Endothelial cell of umbilical vein (primary cell): ENCODE data around the gene ZNF768. TPM values are rescaled to one million over a fixed set of nuclear protein-coding genes. Genes with fewer than 3 reads are reported as not detected.

Source experiments
- BruUV-seq: library from RNA; stranded (reverse); fragments of 400-500 nt; replicated peaks from 2 replicates; lab custom pipeline; 2021; lab: Mats Ljungman, UMichigan
- CTCF ChIA-PET: fragments of 300-600, 350-600 bp; sonication (Branson Sonifier 250); formaldehyde crosslinking; loops from one replicate; lab custom pipeline; 2021; ENCODE audit warnings: antibody characterized with exemption, inconsistent platforms; lab: Charles Lee
- POLR2A ChIA-PET: fragments of 300-600, 350-600 bp; sonication (Branson Sonifier 250); formaldehyde crosslinking; loops from one replicate; lab custom pipeline; 2021; ENCODE audit warnings: antibody characterized with exemption, inconsistent platforms; lab: Charles Lee
- DNase-seq: peaks from one replicate; pipeline ENCODE4 v3.0.0-alpha.2; 2011; ENCODE audit warnings: low read depth, low spot score
- FAIRE-seq: peaks from 2 replicates; lab custom pipeline; 2011; peaks lifted over from hg19 to GRCh38; lab: Jason Lieb, UNC
- H2AFZ ChIP-seq: 2 replicates; pipeline ENCODE4 v1.6.0; 2012; ENCODE audit warnings: low read depth, low read length, control low read depth, inconsistent platforms
- H3K27ac ChIP-seq: 2 replicates; pipeline ENCODE4 v1.5.1; 2011; ENCODE audit warnings: low read depth, mild to moderate bottlenecking, control low read depth, low read length, moderate library complexity; ENCODE audit not compliant: insufficient read depth
- H3K27me3 ChIP-seq, 2 experiments: 2 replicates each; pipeline versions ENCODE4 v1.6.0 to v1.6.1; 2011; ENCODE audit warnings: low read length in 2 of 2, mixed read lengths in 1 of 2; ENCODE audit not compliant: control insufficient read depth in 2 of 2, insufficient read depth in 2 of 2
- H3K36me3 ChIP-seq, 2 experiments: 2 replicates in 1 of 2; 3 replicates in 1 of 2; pipeline ENCODE4 v1.5.1; 2011; ENCODE audit warnings: low read length in 2 of 2, mild to moderate bottlenecking in 1 of 2, moderate library complexity in 1 of 2; ENCODE audit not compliant: control insufficient read depth in 2 of 2, insufficient read depth in 2 of 2; ENCODE audit errors: extremely low read depth in 1 of 2
- H3K4me1 ChIP-seq: 3 replicates; pipeline ENCODE4 v1.5.1; 2011; ENCODE audit warnings: mild to moderate bottlenecking, low read length; ENCODE audit not compliant: control insufficient read depth, insufficient read depth; ENCODE audit errors: extremely low read depth
- H3K4me2 ChIP-seq: 2 replicates; pipeline ENCODE4 v1.6.1; 2011; ENCODE audit warnings: low read length, control low read depth, mixed read lengths; ENCODE audit not compliant: insufficient read depth
- H3K4me3 ChIP-seq, 3 experiments: fragments of 200-600 bp in 1 of 3; sonication (generic), shearing (Covaris generic) in 1 of 3; replicated peaks in 1 of 3; 2 replicates each; pipeline ENCODE4 v1.5.1; 2011 to 2016; ENCODE audit warnings: control low read depth in 3 of 3, low read length in 3 of 3, mild to moderate bottlenecking in 2 of 3, inconsistent platforms in 1 of 3, low read depth in 1 of 3, moderate library complexity in 1 of 3; ENCODE audit not compliant: insufficient read depth in 1 of 3
- H3K79me2 ChIP-seq: 2 replicates; pipeline ENCODE4 v1.6.0; 2012; ENCODE audit warnings: low read length, inconsistent platforms; ENCODE audit not compliant: control insufficient read depth, insufficient read depth
- H3K9ac ChIP-seq: replicated peaks from 2 replicates; pipeline ENCODE3; 2011; ENCODE audit warnings: low read length, control low read depth; ENCODE audit not compliant: insufficient read depth; ENCODE audit errors: extremely low read depth
- H3K9me1 ChIP-seq: replicated peaks from 3 replicates; pipeline ENCODE4 v1.6.0; 2011; ENCODE audit warnings: mild to moderate bottlenecking, low read length; ENCODE audit not compliant: control insufficient read depth, insufficient read depth; ENCODE audit errors: extremely low read depth
- H3K9me3 ChIP-seq: replicated peaks from 2 replicates; pipeline ENCODE4 v1.5.1; 2012; ENCODE audit warnings: low read length, inconsistent platforms; ENCODE audit not compliant: control insufficient read depth, insufficient read depth
- H4K20me1 ChIP-seq: replicated peaks from 2 replicates; pipeline ENCODE3; 2011; ENCODE audit warnings: mild to moderate bottlenecking, low read length; ENCODE audit not compliant: control insufficient read depth, insufficient read depth; ENCODE audit errors: extremely low read depth
- CTCF ChIP-seq, 2 donors: IDR thresholded peaks; 1 replicate in 1 of 2; 2 replicates in 1 of 2; pipeline ENCODE4 v1.5.1; 2011; ENCODE audit warnings: low read length in 2 of 2, mild to moderate bottlenecking in 2 of 2, moderate library complexity in 2 of 2, control low read depth in 1 of 2, inconsistent platforms in 1 of 2, low read depth in 1 of 2; ENCODE audit not compliant: insufficient read depth in 1 of 2; ENCODE audit errors: extremely low read depth in 1 of 2
- EZH2 ChIP-seq: IDR thresholded peaks from 2 replicates; pipeline ENCODE4 v1.6.1; 2012; ENCODE audit warnings: borderline replicate concordance, low read depth, mild to moderate bottlenecking, moderate library complexity, low read length, inconsistent platforms; ENCODE audit not compliant: severe bottlenecking
- FOS ChIP-seq: IDR thresholded peaks from 2 replicates; pipeline ENCODE4 v1.6.1; 2011; ENCODE audit warnings: mild to moderate bottlenecking, low read length, moderate library complexity, borderline replicate concordance; ENCODE audit not compliant: insufficient read depth
- GATA2 ChIP-seq: IDR thresholded peaks from 2 replicates; pipeline ENCODE4 v1.7.0; 2011; ENCODE audit warnings: low read depth, mild to moderate bottlenecking, moderate library complexity, mixed read lengths, low read length; ENCODE audit not compliant: insufficient read length, insufficient read depth
- JUN ChIP-seq: IDR thresholded peaks from 2 replicates; pipeline ENCODE4 v1.6.1; 2011; ENCODE audit warnings: borderline replicate concordance, low read depth; ENCODE audit not compliant: insufficient read length, insufficient read depth
- MAX ChIP-seq: IDR thresholded peaks from 2 replicates; pipeline ENCODE4 v1.6.1; 2011; ENCODE audit not compliant: insufficient read depth, insufficient read length
- MYC ChIP-seq: IDR thresholded peaks from one replicate; pipeline ENCODE4 v1.6.1; 2011; ENCODE audit warnings: mild to moderate bottlenecking, low read depth, low read length
- POLR2A ChIP-seq: IDR thresholded peaks from 2 replicates; pipeline ENCODE4 v1.6.1; 2012; ENCODE audit warnings: low read depth, mild to moderate bottlenecking, control low read depth, low read length
- POLR2AphosphoS5 ChIP-seq: IDR thresholded peaks from 2 replicates; pipeline ENCODE4 v1.6.1; 2012; ENCODE audit warnings: low read depth, mild to moderate bottlenecking, control low read depth, low read length, moderate library complexity; ENCODE audit not compliant: insufficient read depth
- dilution Hi-C: fragments of 300-500 bp; cut with MboI; formaldehyde crosslinking; loops from one replicate; pipeline ENCODE4 v1.15.0; 2019; ENCODE audit warnings: low sequenced_read_pairs; ENCODE audit not compliant: extremely low pct_ligation_motif_present
- intact Hi-C: fragments of 100-400 bp; cut with micrococcal nuclease; formaldehyde crosslinking; loops from one replicate; pipeline ENCODE4 v1.10.0; 2022
- polyA plus RNA-seq, 4 experiments: library from polyadenylated mRNA; depleted of rRNA in 3 of 4; stranded (reverse) in 3 of 4; unstranded in 1 of 4; fragments of >200 nt; gene quantifications; 2 replicates each; pipeline versions ENCODE4 v1.2.1 to v1.2.3, GENCODE V29; 2011 to 2012; ENCODE audit warnings: missing spikeins in 1 of 4
- total RNA-seq: library from RNA; stranded (reverse); gene quantifications from 2 replicates; pipeline ENCODE4 v1.2.3, GENCODE V29; 2021

The ZNF768 gene
- total and polyA plus RNA-seq, 2 donors (not counting 3 experiments of a cell fraction or from before 2014, with no cell fraction given) = 24.2 to 24.7 TPM

GRCh38 chr16:30567160-30567990 lies 41.0 kb upstream of the ZNF768 start:
- Histone ChIP-seq H3K9me3 (no peaks in the 10 kb centered on the region), H3K9me1 (no peaks in the 10 kb centered on the region), H2AFZ (no peak overlapping the region), H3K4me3 (no peak overlapping the region), H3K27ac (no peak overlapping the region), H3K27me3 (peaks cover 0 to 4% of the 10 kb centered on the region in 2 experiments), H3K79me2 (no peaks in the 10 kb centered on the region), H3K4me2 (no peak overlapping the region), H4K20me1 (no peaks in the 10 kb centered on the region), H3K4me1 (peaks cover 14% of the 10 kb centered on the region), H3K9ac (no peak overlapping the region), H3K36me3 (no peaks in the 10 kb centered on the region)
- no TSS peak for BruUV-seq
- no peak for TF ChIP-seq JUN
- TF ChIP-seq CTCF (IDR thresholded peaks at IDR 0.05; ENCODE audit: extremely low read depth in 1 of 2, insufficient read depth in 1 of 2, low read depth in 1 of 2, low read length in 2 of 2) = no peak
- ChIA-PET CTCF (interaction anchor here (1.0 kb wide), 1 partner anchor 32 kb away, joined by 3 read pairs; no protein-coding TSS in a partner anchor), POLR2A (no interaction called here)
- no peak for DNase-seq
- intact Hi-C loops = no loop called here
- no peak for FAIRE-seq
- dilution Hi-C loops = no loop called here

GRCh38 chr16:30566531-30566930 lies 40.2 kb upstream of the ZNF768 start:
- POLR2A ChIA-PET = no interaction called here
- no peak for FAIRE-seq

More at GRCh38 chr16:30566531-30566930, 40.2 kb upstream of the ZNF768 start:
- dilution Hi-C loops = no loop called here
- no peak for DNase-seq
- no peak overlapping the region for H2AFZ ChIP-seq
- H3K36me3 ChIP-seq = no peaks in the 10 kb centered on the region
- CTCF ChIA-PET = interaction anchor here (1.3 to 1.6 kb wide), 2 partner anchors 32 to 62 kb away, joined by 3 to 7 read pairs; no protein-coding TSS in a partner anchor
- peaks cover 0 to 4% of the 10 kb centered on the region in 2 experiments for H3K27me3 ChIP-seq
- no peaks in the 10 kb centered on the region for H3K9me3 ChIP-seq
- H3K4me1 ChIP-seq = peaks cover 11% of the 10 kb centered on the region
- no peak overlapping the region for H3K9ac ChIP-seq
- BruUV-seq = no TSS peak
- no peak overlapping the region for H3K27ac ChIP-seq
- TF ChIP-seq EZH2 = no peak
- TF ChIP-seq POLR2A = no peak
- TF ChIP-seq GATA2 = no peak
- no peak for TF ChIP-seq POLR2AphosphoS5
- no peak for TF ChIP-seq MAX
- TF ChIP-seq MYC = no peak
- TF ChIP-seq FOS = no peak
- TF ChIP-seq JUN = no peak
- TF ChIP-seq CTCF (IDR thresholded peaks at IDR 0.05; ENCODE audit: extremely low read depth in 1 of 2, insufficient read depth in 1 of 2, low read depth in 1 of 2, low read length in 2 of 2) = no peak
- H3K4me2 ChIP-seq = no peak overlapping the region
- H3K4me3 ChIP-seq = no peak overlapping the region
- intact Hi-C loops = no loop called here
- H3K9me1 ChIP-seq = no peaks in the 10 kb centered on the region
- no peaks in the 10 kb centered on the region for H4K20me1 ChIP-seq
- no peaks in the 10 kb centered on the region for H3K79me2 ChIP-seq
